GM04503 (cell line): ENCODE results near the gene OR2G6.
"Not testable (repeated sequence)": the region's sequence is repeated elsewhere in the genome, so short reads cannot be mapped to it uniquely, and the experiment has no call there.

Experiments
- DNase-seq: peaks from one replicate; pipeline ENCODE4 v3.0.0-alpha.2; 2012; ENCODE audit warnings: low read depth

The OR2G6 gene

DNA sequence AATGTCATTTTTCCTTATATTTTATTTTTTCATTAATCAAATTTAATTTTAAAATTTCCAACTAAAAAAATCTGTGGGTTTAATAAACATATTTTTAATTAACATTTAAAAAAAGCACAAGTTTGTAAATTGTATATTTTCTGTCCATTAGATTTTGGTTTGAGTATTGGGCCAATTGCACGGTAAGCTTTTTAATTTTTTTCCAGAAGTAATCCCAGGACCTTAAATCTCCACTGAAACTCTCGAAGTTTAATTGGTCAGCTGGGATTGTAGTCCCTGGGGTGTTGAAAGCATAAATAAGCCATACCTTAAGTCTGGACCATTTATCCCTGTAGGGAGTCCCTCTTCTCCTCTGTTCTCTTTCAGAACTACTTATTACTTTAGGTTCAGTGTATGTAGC, at the start of gene OR2G6:
OR2G6 (plus strand) TSS at position 301 of the 400 bp plus-strand sequence. CDS start 13,574 bp downstream, outside the sequence.
- DNase-seq = not testable (repeated sequence)

GRCh38 chr1:248459117-248459516, 48.8 kb upstream of the OR2G6 start:
- not testable (repeated sequence) for DNase-seq

DNA sequence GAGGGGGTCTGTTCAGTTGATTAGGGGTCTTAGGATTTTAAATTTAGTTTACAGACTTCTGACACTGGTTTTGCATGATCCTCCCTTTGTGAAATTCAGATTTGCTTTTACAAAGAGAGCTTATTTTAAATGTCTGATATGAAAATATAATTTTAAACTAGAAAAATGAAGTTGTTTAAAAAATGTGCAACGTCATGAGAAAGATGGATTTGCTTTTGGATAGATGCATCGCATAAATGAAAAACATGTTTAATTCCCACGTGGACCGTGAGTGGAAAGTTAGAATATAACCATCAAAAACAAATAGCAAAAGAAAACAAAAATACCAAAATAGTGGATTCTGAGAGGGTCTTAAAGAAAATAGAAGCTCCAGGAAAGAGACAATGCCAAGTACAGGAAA, 36.7 kb upstream of the OR2G6 start:
- no peak for DNase-seq

DNA sequence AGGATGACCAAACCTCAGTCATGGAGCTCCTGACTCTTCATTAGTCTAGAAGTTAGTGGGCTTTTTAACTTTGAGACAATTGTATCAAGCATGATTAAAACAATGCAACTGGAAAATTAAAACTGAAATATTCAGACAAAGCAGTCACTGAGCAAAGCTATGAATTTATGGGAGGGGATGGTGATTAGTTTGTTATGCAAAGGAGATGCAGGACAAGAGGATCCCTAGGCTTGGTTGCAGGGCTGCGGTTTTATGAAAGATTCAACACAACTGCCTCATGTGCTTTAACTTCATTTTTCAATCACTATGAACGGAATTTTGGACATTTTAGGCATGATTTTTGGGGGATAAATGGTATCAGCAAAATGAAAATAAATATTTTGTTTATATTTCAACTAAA, 35.8 kb upstream of the OR2G6 start:
- not testable (repeated sequence) for DNase-seq

- DNase-seq = not testable (repeated sequence)
Measured at GRCh38 chr1:248473051-248473450, 34.8 kb upstream of the OR2G6 start, which contains the start of gene OR2T3. Gene OR2T3 (plus strand): TSS chr1:248473351. CDS start chr1:248473351, 0 bp downstream.

- not testable (repeated sequence) for DNase-seq
Measured at GRCh38 chr1:248475660-248476059, 32.2 kb upstream of the OR2G6 start.

DNA sequence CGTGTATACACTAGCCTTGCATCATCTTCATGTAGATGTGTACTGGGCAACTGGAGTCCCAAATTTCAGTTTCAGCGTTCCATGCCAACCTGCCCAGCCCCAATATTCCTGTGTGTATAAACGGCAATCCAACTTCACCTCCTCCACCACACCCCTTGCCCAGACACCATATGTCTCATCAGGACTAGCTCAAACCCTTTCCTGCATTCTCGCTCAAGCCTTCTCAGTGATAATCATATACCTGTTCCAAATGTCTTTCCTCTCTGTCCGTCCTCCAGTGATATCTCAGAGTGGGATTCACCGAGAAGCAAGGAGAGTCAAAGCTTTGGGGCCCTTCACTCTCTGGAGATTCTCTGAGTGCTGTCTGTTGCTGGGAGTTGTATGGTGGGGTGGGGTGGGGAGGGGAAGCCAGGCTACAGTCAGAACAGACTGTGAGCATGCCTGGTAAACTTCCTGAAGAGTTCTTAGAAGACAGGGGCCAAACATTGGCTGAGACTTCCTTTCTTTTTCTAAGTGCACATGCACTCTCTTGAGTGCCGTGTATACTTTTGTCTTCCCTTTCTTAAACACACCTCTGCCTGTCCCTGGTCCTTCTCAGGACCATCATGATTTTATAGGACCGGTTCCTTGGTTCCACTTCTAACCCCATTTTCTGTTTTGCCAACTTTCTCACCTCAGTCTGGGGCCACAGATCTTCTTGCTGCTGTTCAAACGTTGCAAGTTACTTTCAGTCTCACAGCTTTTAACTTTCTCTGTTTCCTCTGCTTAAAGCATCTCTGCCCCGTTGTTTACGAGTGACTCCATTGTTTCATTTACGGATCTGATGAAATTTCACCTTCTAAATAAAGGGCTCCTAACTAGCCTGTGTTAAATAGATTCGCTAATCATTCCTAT, 25.9 kb upstream of the OR2G6 start:
- not testable (repeated sequence) for DNase-seq

DNA sequence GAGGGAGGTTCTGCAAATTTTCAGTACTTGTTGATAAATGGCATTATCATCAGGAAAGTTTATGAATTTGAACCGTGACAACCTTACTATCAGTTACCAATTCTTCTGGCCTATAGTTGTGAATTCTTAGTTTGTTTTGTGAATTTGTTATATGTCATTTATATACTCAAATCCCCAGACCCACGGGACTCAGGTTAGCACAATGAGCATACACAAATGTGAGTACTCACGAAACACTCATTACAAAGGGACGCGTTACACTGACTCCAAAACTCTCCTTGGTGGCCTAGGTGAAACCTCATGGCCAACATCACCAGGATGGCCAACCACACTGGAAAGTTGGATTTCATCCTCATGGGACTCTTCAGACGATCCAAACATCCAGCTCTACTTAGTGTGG, 19.6 kb upstream of the OR2G6 start, which contains the start of gene OR2T5:
OR2T5 (plus strand) TSS at position 301 of the 400 bp plus-strand sequence; CDS start at position 301, 0 bp downstream.
- DNase-seq = not testable (repeated sequence)

DNA sequence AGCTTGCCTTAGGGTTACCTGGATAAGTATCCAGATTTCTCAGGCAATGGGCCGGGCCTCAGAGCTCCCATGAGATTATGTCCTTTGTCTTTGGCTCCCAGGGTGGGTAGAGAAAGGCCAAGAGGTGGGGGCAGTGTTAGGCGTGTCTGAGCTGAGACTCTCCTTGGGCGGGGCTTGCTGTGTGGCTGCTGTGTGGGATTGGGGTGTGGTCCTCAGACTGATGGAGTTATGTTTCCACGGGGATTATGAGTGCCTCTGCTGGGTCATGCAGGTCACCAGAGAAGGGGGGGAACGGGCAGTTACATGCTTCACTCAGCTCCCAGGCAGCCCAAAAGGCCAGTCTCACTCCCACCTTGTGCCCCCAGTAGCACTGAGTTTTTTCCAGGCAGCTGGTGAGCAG, 11.2 kb upstream of the OR2G6 start:
- not testable (repeated sequence) for DNase-seq

GRCh38 chr1:248500305-248501035, 7.4 kb upstream of the OR2G6 start:
- DNase-seq = not testable (repeated sequence)

DNA sequence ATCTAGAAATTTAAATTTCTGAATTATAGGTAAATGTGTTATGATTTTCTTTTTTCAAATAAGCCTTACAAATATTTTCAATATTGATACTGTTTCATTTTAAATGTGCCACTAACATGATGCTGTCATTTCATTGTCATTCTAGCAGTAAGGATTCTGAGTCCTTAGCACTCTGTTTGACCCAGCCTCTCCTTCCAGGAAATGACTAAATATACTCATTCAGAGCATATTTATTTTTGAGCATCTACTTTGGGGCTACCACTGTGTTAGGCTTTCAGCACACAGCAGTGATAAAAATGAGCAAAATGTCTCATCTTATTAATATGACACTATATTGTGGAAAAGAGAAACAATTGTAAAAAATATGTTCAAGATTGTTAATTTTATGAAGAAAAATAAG, 2.3 kb downstream of the OR2G6 start:
- not testable (repeated sequence) for DNase-seq

- no peak for DNase-seq
Measured at GRCh38 chr1:248521856-248522255, 14.0 kb downstream of the OR2G6 start.

- DNase-seq = not testable (repeated sequence)
Measured at GRCh38 chr1:248537449-248537848, 29.6 kb downstream of the OR2G6 start.

- DNase-seq = not testable (repeated sequence)
Measured at GRCh38 chr1:248547383-248547782, 39.5 kb downstream of the OR2G6 start.

DNA sequence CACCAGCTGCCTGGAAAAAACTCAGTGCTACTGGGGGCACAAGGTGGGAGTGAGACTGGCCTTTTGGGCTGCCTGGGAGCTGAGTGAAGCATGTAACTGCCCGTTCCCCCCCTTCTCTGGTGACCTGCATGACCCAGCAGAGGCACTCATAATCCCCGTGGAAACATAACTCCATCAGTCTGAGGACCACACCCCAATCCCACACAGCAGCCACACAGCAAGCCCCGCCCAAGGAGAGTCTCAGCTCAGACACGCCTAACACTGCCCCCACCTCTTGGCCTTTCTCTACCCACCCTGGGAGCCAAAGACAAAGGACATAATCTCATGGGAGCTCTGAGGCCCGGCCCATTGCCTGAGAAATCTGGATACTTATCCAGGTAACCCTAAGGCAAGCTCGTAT, 43.2 kb downstream of the OR2G6 start:
- not testable (repeated sequence) for DNase-seq

- not testable (repeated sequence) for DNase-seq
Measured at GRCh38 chr1:248562672-248563071, 54.8 kb downstream of the OR2G6 start, which contains the start of gene OR2T29. Gene OR2T29 (minus strand): TSS chr1:248562772. CDS start chr1:248559491, 3,281 bp downstream.

- DNase-seq = not testable (repeated sequence)
Measured at GRCh38 chr1:248565530-248566373, 57.9 kb downstream of the OR2G6 start.

DNA sequence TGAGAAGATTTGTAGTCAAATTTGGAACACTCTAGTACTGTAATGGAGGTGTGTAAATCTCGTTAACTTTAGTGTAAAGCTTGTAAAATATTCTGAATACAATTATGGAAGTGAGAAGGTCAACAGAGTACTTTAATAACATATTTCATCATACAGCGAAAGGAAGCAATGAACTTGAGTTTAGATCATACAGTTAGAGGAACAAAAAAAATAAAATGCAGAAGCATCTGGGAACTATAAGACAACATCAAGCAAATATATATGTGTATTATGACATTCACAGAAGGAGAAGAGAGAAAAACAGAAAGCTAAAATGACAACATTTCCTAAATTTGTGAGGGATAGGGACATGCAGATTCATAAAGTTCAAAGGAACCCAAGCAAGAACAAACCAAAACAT, 61.2 kb downstream of the OR2G6 start:
- not testable (repeated sequence) for DNase-seq

DNA sequence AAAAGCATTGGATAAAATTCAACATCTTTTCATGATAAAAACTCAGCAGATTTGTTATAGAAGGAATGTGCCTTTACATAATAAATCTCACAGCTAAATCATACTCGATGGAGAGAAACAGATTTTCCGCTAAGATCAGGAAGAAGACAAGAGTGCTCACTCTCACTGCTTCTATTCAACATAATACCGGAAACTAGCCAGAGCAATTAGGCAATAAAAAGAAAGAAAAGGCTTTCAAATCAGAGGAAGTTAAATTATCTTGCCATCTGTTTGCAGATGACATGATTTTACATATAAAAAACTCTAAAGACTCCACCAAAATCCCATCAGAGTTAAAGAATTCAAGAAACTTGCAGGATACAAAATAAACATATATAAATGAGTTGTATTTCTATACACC, 62.9 kb downstream of the OR2G6 start:
- not testable (repeated sequence) for DNase-seq

DNA sequence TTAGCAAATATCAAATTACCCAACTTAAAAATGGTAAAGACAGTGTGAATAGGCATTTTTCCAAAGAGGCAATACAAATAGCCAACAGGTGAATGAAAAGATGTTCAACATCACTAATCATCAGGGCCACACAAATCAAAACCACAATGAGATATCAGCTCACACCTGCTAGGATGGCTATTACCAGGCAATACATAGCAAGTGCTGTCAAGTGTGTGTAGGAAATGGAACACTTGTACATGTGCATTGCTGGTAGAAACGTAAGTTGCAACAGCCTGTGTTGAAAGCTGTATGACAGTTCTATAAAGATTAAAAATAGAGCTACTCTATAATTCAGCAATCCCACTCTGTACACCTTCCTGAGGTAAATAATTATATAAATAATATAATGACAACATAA, 64.2 kb downstream of the OR2G6 start:
- not testable (repeated sequence) for DNase-seq

- DNase-seq = not testable (repeated sequence)
Measured at GRCh38 chr1:248573856-248574255, 66.0 kb downstream of the OR2G6 start.
